GM12878 (cell line): ENCODE results near the gene ECT2L. TPM values are rescaled to one million over a fixed set of nuclear protein-coding genes. Genes with fewer than 3 reads are reported as not detected.

ENCODE experiments used
- ATF7 ChIP-seq: fragments of 450-650 bp; IDR thresholded peaks from 2 replicates; pipeline ENCODE4 v1.6.1; 2016; ENCODE audit warnings: low read depth, mild to moderate bottlenecking
- NR2C1 ChIP-seq: fragments of 450-650 bp; IDR thresholded peaks from 2 replicates; pipeline ENCODE4 v1.6.1; 2017; ENCODE audit warnings: antibody characterized with exemption, mild to moderate bottlenecking, moderate library complexity
- RB1 ChIP-seq: fragments of 450-650 bp; formaldehyde crosslinking; IDR thresholded peaks from 2 replicates; pipeline ENCODE4 v1.6.1; 2017; ENCODE audit warnings: mild to moderate bottlenecking, borderline replicate concordance
- REST ChIP-seq: IDR thresholded peaks from 2 replicates; pipeline ENCODE4 v1.6.1; 2012; ENCODE audit warnings: mild to moderate bottlenecking, low read depth, low read length
- STAT3 ChIP-seq: IDR thresholded peaks from 2 replicates; pipeline ENCODE4 v1.6.1; 2011; ENCODE audit warnings: low read depth, low read length, improper control_type of control experiment
- TAF1 ChIP-seq: IDR thresholded peaks from 2 replicates; pipeline ENCODE4 v1.6.1; 2011; ENCODE audit warnings: mild to moderate bottlenecking, low read depth, low read length, borderline replicate concordance
- WRNIP1 ChIP-seq: IDR thresholded peaks from 2 replicates; pipeline ENCODE4 v1.6.1; 2011; ENCODE audit warnings: low read depth, low read length, improper control_type of control experiment, borderline replicate concordance
- YY1 ChIP-seq: IDR thresholded peaks from 2 replicates; pipeline ENCODE4 v1.6.1; 2011; ENCODE audit warnings: low read depth, mild to moderate bottlenecking, low read length
- ZBED1 ChIP-seq: IDR thresholded peaks from 2 replicates; pipeline ENCODE4 v1.6.1; 2016; ENCODE audit warnings: borderline replicate concordance
- ZBTB4 ChIP-seq: fragments of 450-650 bp; formaldehyde crosslinking; IDR thresholded peaks from 2 replicates; pipeline ENCODE4 v1.4.0; 2022; ENCODE audit warnings: mild to moderate bottlenecking, moderate library complexity
- polyA plus RNA-seq, 11 experiments: library from polyadenylated mRNA; depleted of rRNA in 4 of 11; unstranded in 6 of 11; stranded (reverse) in 5 of 11; fragments of >200 nt; fragmentation: Nextera tagmentation in 4 of 11; fragmentation: Illumina TruSeq in 1 of 11; extraction: Ambion mirVana in 4 of 11; extraction: Trizol in 1 of 11; gene quantifications; 1 replicate in 1 of 11; 2 replicates in 10 of 11; pipeline versions ENCODE4 v1.2.1 to v1.2.3, GENCODE V29; 2011 to 2016; ENCODE audit warnings: inconsistent platforms in 2 of 11, missing spikeins in 2 of 11, low read depth in 1 of 11
- total RNA-seq, 4 experiments: library from RNA; depleted of rRNA in 3 of 4; stranded (reverse); fragments of >200 nt in 3 of 4; fragmentation: Illumina TruSeq in 1 of 4; extraction: Trizol in 1 of 4; gene quantifications; 2 replicates each; pipeline versions ENCODE4 v1.2.1 to v1.2.3, GENCODE V29; 2013 to 2021
- TF ChIP-seq, protein P1 (sequence below): fragments of 450-650 bp; IDR thresholded peaks from 2 replicates; pipeline ENCODE4 v1.6.1; 2017; ENCODE audit warnings: antibody characterized with exemption, mild to moderate bottlenecking, moderate library complexity
- TF ChIP-seq, protein P2 (sequence below): fragments of 450-650 bp; IDR thresholded peaks from 2 replicates; pipeline ENCODE4 v1.6.1; 2017; ENCODE audit warnings: mild to moderate bottlenecking, moderate library complexity

ECT2L gene
- total and polyA plus RNA-seq, 10 of the 15 experiments (the other 5 are each of a cell fraction or from before 2014, with no cell fraction given): 0.05 to 0.09 TPM; not detected in 8

GRCh38 chr6:138773177-138774091 is 22.5 kb upstream of the ECT2L start, which contains the start of gene CCDC28A (continued):
- TF ChIP-seq, protein P1, sequence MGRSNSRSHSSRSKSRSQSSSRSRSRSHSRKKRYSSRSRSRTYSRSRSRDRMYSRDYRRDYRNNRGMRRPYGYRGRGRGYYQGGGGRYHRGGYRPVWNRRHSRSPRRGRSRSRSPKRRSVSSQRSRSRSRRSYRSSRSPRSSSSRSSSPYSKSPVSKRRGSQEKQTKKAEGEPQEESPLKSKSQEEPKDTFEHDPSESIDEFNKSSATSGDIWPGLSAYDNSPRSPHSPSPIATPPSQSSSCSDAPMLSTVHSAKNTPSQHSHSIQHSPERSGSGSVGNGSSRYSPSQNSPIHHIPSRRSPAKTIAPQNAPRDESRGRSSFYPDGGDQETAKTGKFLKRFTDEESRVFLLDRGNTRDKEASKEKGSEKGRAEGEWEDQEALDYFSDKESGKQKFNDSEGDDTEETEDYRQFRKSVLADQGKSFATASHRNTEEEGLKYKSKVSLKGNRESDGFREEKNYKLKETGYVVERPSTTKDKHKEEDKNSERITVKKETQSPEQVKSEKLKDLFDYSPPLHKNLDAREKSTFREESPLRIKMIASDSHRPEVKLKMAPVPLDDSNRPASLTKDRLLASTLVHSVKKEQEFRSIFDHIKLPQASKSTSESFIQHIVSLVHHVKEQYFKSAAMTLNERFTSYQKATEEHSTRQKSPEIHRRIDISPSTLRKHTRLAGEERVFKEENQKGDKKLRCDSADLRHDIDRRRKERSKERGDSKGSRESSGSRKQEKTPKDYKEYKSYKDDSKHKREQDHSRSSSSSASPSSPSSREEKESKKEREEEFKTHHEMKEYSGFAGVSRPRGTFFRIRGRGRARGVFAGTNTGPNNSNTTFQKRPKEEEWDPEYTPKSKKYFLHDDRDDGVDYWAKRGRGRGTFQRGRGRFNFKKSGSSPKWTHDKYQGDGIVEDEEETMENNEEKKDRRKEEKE: no peak
- TF ChIP-seq ZBED1 (no peak), WRNIP1 (0 out of 2 replicates have a peak, but pooled peaks have one; percentile 59), ZBTB4 (CRISPR knock-in tag) (no peak), YY1 (peak; percentile 59), NR2C1 (peak; percentile 48), RB1 (peak; percentile 58; the same call in 1 of the 2 replicates), TAF1 (0 out of 2 replicates have a peak, but pooled peaks have one; percentile 34), REST (no peak), ATF7 (peak; percentile 95), STAT3 (no peak)
- TF ChIP-seq, protein P2, sequence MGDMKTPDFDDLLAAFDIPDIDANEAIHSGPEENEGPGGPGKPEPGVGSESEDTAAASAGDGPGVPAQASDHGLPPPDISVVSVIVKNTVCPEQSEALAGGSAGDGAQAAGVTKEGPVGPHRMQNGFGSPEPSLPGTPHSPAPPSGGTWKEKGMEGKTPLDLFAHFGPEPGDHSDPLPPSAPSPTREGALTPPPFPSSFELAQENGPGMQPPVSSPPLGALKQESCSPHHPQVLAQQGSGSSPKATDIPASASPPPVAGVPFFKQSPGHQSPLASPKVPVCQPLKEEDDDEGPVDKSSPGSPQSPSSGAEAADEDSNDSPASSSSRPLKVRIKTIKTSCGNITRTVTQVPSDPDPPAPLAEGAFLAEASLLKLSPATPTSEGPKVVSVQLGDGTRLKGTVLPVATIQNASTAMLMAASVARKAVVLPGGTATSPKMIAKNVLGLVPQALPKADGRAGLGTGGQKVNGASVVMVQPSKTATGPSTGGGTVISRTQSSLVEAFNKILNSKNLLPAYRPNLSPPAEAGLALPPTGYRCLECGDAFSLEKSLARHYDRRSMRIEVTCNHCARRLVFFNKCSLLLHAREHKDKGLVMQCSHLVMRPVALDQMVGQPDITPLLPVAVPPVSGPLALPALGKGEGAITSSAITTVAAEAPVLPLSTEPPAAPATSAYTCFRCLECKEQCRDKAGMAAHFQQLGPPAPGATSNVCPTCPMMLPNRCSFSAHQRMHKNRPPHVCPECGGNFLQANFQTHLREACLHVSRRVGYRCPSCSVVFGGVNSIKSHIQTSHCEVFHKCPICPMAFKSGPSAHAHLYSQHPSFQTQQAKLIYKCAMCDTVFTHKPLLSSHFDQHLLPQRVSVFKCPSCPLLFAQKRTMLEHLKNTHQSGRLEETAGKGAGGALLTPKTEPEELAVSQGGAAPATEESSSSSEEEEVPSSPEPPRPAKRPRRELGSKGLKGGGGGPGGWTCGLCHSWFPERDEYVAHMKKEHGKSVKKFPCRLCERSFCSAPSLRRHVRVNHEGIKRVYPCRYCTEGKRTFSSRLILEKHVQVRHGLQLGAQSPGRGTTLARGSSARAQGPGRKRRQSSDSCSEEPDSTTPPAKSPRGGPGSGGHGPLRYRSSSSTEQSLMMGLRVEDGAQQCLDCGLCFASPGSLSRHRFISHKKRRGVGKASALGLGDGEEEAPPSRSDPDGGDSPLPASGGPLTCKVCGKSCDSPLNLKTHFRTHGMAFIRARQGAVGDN: no peak; the same call in 1 of the 2 replicates
